IgD-negative memory B cell (primary cell): ENCODE measurements around the gene LRRC57. TPM values are rescaled to one million over a fixed set of nuclear protein-coding genes. Genes with fewer than 3 reads are reported as not detected.

Source experiments
- H3K27ac Mint-ChIP-seq, 3 donors: one replicate each; pipeline ENCODE4 v1.8.0; 2020 to 2022; ENCODE audit warnings: mild to moderate bottlenecking in 3 of 3, mixed read lengths in 3 of 3, moderate library complexity in 1 of 3
- H3K27me3 Mint-ChIP-seq: one replicate; pipeline ENCODE4 v1.8.0; 2021; ENCODE audit warnings: mixed read lengths
- H3K36me3 Mint-ChIP-seq: one replicate; pipeline ENCODE4 v1.8.0; 2020; ENCODE audit warnings: mild to moderate bottlenecking, mixed read lengths
- H3K4me1 Mint-ChIP-seq, 3 donors: one replicate each; pipeline ENCODE4 v1.8.0; 2020 to 2022; ENCODE audit warnings: mixed read lengths in 3 of 3, mild to moderate bottlenecking in 1 of 3
- H3K4me3 Mint-ChIP-seq, 4 donors: one replicate each; pipeline ENCODE4 v1.8.0; 2020 to 2022; ENCODE audit warnings: mild to moderate bottlenecking in 4 of 4, mixed read lengths in 4 of 4, moderate library complexity in 3 of 4
- H3K9me3 Mint-ChIP-seq, 3 donors: one replicate each; pipeline ENCODE4 v1.8.0; 2020 to 2021; ENCODE audit warnings: mixed read lengths in 3 of 3, mild to moderate bottlenecking in 1 of 3
- polyA plus RNA-seq: library from polyadenylated mRNA; unstranded; fragments of 300-500 nt; fragmentation: Illumina TruSeq; gene quantifications from one replicate; pipeline ENCODE4 v1.2.3, GENCODE V29; 2021

Gene LRRC57
- 7.8 TPM for polyA plus RNA-seq

DNA sequence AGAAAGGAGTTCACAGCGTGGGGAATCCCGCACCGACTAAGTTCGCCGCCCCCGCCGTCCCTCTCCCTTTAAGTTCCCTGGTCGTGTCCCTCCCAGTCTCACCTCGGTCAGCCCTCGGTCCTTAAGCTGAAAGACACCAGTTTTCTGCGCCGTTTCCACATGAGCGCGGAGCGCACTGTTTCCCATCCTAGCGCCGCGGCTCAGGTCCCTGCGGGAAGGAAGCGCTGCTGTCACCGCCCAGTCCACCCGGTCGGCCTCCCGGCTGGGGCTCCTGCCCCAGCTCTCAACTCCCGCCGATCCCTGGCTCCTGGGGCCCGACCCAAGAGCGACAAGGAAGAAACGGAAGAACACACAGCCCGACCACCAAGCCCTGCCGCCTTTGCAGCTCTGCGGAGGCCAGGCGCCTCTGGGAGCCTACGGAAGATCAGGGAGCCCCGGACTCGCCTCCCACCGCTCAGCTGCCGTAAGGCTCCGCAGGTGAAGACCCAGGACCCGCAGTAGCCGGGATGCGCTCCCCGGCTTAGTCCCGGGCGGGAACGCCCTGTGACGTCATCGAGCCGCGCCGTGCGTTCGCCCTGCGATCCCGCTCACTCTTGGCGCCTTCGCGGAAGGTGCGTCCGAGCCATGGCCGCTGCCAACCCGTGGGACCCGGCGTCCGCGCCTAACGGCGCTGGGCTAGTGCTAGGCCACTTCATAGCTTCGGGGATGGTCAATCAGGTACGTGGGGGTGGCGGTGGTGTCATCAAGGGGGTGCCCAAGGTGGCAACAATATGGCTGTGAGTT, at the start of gene LRRC57, which contains the start of gene HAUS2:
Gene LRRC57, minus strand, starts transcription at position 545 of the 783 bp plus-strand sequence. Its CDS starts 359 bp downstream, at position 186.
Gene HAUS2, plus strand, starts transcription at position 590 of the 783 bp plus-strand sequence. Its CDS starts 35 bp downstream, at position 625.
- peak within 1 kb of the TSS; percentile 94 to 98 (median 97) for H3K27ac Mint-ChIP-seq
- no peaks in the 10 kb centered on the region for H3K9me3 Mint-ChIP-seq
- peak within 1 kb of the TSS; percentile 88 to 97 (median 93) for H3K4me3 Mint-ChIP-seq
- peaks cover 4% of the 10 kb centered on the region for H3K36me3 Mint-ChIP-seq
- peaks cover 20 to 38% (median 37%) of the 10 kb centered on the region in 3 donors for H3K4me1 Mint-ChIP-seq
- no peaks in the 10 kb centered on the region for H3K27me3 Mint-ChIP-seq

DNA sequence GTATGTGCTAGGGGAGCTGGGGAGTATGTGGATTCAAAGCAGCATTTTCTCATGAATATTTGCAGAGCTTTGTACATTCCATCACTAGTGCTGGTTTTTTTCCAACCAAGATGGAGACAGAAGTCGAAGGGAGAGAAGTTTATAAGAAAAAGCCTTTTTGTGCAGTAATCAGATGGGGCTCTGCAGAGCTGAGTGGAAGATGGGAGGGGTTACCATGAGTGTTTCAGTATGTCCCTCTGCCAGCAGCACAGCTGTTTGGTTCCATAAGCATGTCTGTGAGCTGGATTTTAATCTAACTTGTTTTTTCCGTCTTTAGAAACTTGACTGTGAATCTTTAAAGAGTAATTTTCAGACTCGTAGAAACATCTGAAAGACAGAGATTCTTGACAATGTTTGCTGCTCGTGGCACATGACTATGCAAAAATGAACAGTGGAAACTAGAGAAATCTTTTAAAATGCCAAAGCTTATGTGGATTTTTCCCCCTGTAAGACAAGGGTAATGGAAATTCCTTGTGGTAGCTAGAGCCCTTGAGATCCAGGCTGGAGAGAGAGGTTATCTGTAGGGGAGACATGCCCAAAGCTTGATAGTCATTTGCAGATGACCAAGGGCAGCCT, 47.1 kb upstream of the LRRC57 start:
- Mint-ChIP-seq H3K27ac (no peak overlapping the region), H3K4me1 (peaks cover 0 to 2% (median 0%) of the 10 kb centered on the region in 3 donors), H3K4me3 (no peak overlapping the region), H3K36me3 (peaks cover 6% of the 10 kb centered on the region), H3K27me3 (no peaks in the 10 kb centered on the region), H3K9me3 (no peaks in the 10 kb centered on the region)

DNA sequence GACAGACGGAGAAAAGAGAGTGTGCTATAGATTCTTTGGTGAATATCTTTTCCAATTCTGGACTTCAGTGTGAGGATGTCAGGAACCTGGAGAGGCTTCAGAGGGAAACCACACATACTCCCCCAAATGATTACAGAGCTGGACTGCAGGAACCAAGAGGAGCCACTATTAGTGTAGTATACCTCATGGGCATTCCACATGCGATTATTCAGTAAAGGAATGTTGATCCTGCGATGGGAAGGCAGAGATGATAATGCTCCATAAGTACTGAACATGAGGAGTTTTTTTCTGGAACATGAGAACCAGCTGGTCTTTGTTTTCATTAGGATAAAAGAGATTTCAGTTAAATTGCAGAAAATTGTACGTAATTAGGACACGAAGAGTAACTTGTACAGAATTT, 45.5 kb upstream of the LRRC57 start:
- Mint-ChIP-seq H3K4me1 (peaks cover 0 to 2% (median 0%) of the 10 kb centered on the region in 3 donors), H3K9me3 (no peaks in the 10 kb centered on the region), H3K4me3 (no peak overlapping the region), H3K36me3 (peaks cover 4% of the 10 kb centered on the region), H3K27ac (no peak overlapping the region), H3K27me3 (no peaks in the 10 kb centered on the region)

- no peaks in the 10 kb centered on the region for H3K9me3 Mint-ChIP-seq
- no peak overlapping the region for H3K4me3 Mint-ChIP-seq
- peaks cover 5% of the 10 kb centered on the region for H3K36me3 Mint-ChIP-seq
- peaks cover 0 to 2% (median 0%) of the 10 kb centered on the region in 3 donors for H3K4me1 Mint-ChIP-seq
- H3K27ac Mint-ChIP-seq: no peak overlapping the region
- no peaks in the 10 kb centered on the region for H3K27me3 Mint-ChIP-seq
Observed at GRCh38 chr15:42593143-42593542, 44.5 kb upstream of the LRRC57 start.

GRCh38 chr15:42592716-42593115, 44.1 kb upstream of the LRRC57 start:
- no peaks in the 10 kb centered on the region for H3K9me3 Mint-ChIP-seq
- H3K4me1 Mint-ChIP-seq: peaks cover 0 to 2% (median 0%) of the 10 kb centered on the region in 3 donors
- no peaks in the 10 kb centered on the region for H3K27me3 Mint-ChIP-seq
- no peak overlapping the region for H3K27ac Mint-ChIP-seq
- H3K36me3 Mint-ChIP-seq: peaks cover 8% of the 10 kb centered on the region
- H3K4me3 Mint-ChIP-seq: no peak overlapping the region

- Mint-ChIP-seq H3K27ac (no peak overlapping the region), H3K9me3 (no peaks in the 10 kb centered on the region), H3K4me3 (peak overlapping the region in 1 of 4 donors; percentile 14), H3K36me3 (peaks cover 6% of the 10 kb centered on the region), H3K4me1 (peaks cover 0 to 2% (median 0%) of the 10 kb centered on the region in 3 donors), H3K27me3 (no peaks in the 10 kb centered on the region)
Observed at GRCh38 chr15:42591238-42591934, 42.8 kb upstream of the LRRC57 start.

GRCh38 chr15:42590619-42591237, 42.1 kb upstream of the LRRC57 start:
- H3K36me3 Mint-ChIP-seq: peaks cover 9% of the 10 kb centered on the region
- no peak overlapping the region for H3K4me3 Mint-ChIP-seq
- H3K9me3 Mint-ChIP-seq: no peaks in the 10 kb centered on the region
- H3K4me1 Mint-ChIP-seq: peaks cover 0 to 2% (median 0%) of the 10 kb centered on the region in 3 donors
- no peaks in the 10 kb centered on the region for H3K27me3 Mint-ChIP-seq
- peak overlapping the region in 1 of 3 donors; percentile 28 for H3K27ac Mint-ChIP-seq

GRCh38 chr15:42584031-42584765, 35.6 kb upstream of the LRRC57 start:
- no peaks in the 10 kb centered on the region for H3K9me3 Mint-ChIP-seq
- peaks cover 10% of the 10 kb centered on the region for H3K36me3 Mint-ChIP-seq
- peaks cover 8 to 21% (median 12%) of the 10 kb centered on the region in 3 donors for H3K4me1 Mint-ChIP-seq
- H3K27me3 Mint-ChIP-seq: no peaks in the 10 kb centered on the region
- H3K27ac Mint-ChIP-seq: peak overlapping the region in 1 of 3 donors; percentile 16
- no peak overlapping the region for H3K4me3 Mint-ChIP-seq

- Mint-ChIP-seq H3K9me3 (no peaks in the 10 kb centered on the region), H3K4me1 (peaks cover 11 to 26% (median 16%) of the 10 kb centered on the region in 3 donors), H3K27ac (no peak overlapping the region), H3K36me3 (peaks cover 5% of the 10 kb centered on the region), H3K27me3 (peaks cover 1% of the 10 kb centered on the region), H3K4me3 (peak overlapping the region in 3 of 4 donors; percentile 13 to 86 (median 51))
Observed at GRCh38 chr15:42582569-42583375, 34.2 kb upstream of the LRRC57 start.

DNA sequence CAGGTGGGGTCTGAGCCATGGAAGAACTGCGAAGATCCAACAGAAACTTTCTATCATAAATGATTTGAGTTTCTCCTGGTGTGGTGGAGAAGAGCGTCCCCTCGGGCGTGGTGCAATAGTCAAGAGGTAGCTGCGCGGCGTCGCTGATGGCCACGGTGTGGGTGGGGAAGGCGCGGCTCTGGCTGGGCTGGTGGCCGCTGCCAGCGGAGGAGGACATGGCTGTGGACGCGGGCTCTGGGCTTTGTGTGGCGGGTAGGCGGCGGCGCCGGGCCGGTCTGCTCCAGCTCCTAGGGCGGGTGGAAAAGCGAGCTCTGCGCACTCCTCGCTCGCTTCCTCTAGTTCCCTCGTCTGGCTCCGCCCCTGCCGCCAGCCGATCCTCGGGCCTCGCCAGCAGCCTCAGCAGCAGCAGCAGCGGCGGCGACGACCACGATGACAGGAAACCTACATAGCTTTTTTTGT, 32.7 kb upstream of the LRRC57 start:
- Mint-ChIP-seq H3K27me3 (peaks cover 3% of the 10 kb centered on the region), H3K27ac (peak overlapping the region; percentile 27 to 75 (median 63)), H3K36me3 (peaks cover 5% of the 10 kb centered on the region), H3K4me3 (peak overlapping the region; percentile 86 to 94 (median 90)), H3K9me3 (no peaks in the 10 kb centered on the region), H3K4me1 (peaks cover 15 to 31% (median 22%) of the 10 kb centered on the region in 3 donors)

- Mint-ChIP-seq H3K36me3 (no peaks in the 10 kb centered on the region), H3K27ac (no peak overlapping the region), H3K4me1 (peaks cover 18 to 34% (median 28%) of the 10 kb centered on the region in 3 donors), H3K27me3 (peaks cover 4% of the 10 kb centered on the region), H3K9me3 (no peaks in the 10 kb centered on the region), H3K4me3 (peak overlapping the region in 3 of 4 donors; percentile 28 to 86 (median 41))
Observed at GRCh38 chr15:42578984-42579537, 30.5 kb upstream of the LRRC57 start.

GRCh38 chr15:42577514-42578031, 29.0 kb upstream of the LRRC57 start:
- H3K4me1 Mint-ChIP-seq: peaks cover 18 to 37% (median 28%) of the 10 kb centered on the region in 3 donors
- peak overlapping the region in 2 of 4 donors; percentile 7 to 85 for H3K4me3 Mint-ChIP-seq
- H3K36me3 Mint-ChIP-seq: no peaks in the 10 kb centered on the region
- no peak overlapping the region for H3K27ac Mint-ChIP-seq
- no peaks in the 10 kb centered on the region for H3K9me3 Mint-ChIP-seq
- H3K27me3 Mint-ChIP-seq: peaks cover 4% of the 10 kb centered on the region

DNA sequence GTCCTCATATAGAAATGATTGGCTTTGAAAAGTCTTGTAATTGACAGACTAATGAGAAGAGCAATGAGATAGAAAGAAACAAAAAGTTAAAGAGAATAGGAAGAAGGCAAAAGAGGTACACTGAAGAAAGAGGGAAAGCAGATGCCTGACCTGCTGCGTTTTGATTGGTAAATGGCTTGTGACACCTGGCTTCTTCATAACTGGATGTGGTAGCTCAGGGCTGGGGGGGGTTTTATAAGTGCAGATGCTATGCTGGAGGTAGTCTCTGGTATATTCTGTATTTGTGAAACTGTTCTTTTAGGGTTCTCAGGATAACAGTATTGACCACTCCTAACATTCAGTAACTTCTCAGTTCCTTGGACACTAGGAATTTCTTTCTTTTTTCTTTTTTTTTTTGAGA, 28.2 kb upstream of the LRRC57 start:
- Mint-ChIP-seq H3K36me3 (no peaks in the 10 kb centered on the region), H3K27me3 (peaks cover 4% of the 10 kb centered on the region), H3K4me3 (peak overlapping the region; percentile 85 to 97 (median 94)), H3K27ac (peak overlapping the region in 2 of 3 donors; percentile 18 to 24), H3K9me3 (no peaks in the 10 kb centered on the region), H3K4me1 (peaks cover 18 to 32% (median 25%) of the 10 kb centered on the region in 3 donors)
